ENCODE measurements around the gene GNG12.

Gene GNG12

GRCh38 chr1:67704351-67704750 is 128.9 kb downstream of the GNG12 start:
- DNase-seq (ENCODE audit: low spot score) = no peak

- DNase-seq (ENCODE audit: low spot score) = no peak
Observed at GRCh38 chr1:67701876-67702275, 131.4 kb downstream of the GNG12 start.

- DNase-seq (ENCODE audit: low spot score) = peak; percentile 73
Observed at GRCh38 chr1:67700692-67701410, 132.4 kb downstream of the GNG12 start.

- DNase-seq (ENCODE audit: low spot score) = no peak
Observed at GRCh38 chr1:67700220-67700619, 133.0 kb downstream of the GNG12 start.

DNA sequence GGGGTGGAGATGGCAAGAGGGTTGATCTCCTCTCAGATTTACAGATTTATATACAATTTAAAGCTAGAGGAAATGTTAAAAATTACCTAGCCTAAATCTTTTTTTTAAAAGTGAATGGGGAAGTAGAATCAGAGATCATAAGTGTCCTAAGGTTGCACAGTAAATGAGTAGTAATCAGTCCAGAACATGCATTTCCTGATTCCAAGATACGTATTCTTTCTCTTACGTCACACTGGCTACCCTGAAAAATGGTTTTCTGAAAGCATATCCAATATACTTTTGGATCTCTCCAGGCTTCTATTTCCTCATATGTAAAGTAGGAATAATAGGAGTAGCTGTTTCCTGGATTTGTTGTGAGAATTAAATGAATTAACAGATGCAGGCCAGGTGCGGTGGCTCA is 136.6 kb downstream of the GNG12 start:
- no peak for DNase-seq (ENCODE audit: low spot score)

DNA sequence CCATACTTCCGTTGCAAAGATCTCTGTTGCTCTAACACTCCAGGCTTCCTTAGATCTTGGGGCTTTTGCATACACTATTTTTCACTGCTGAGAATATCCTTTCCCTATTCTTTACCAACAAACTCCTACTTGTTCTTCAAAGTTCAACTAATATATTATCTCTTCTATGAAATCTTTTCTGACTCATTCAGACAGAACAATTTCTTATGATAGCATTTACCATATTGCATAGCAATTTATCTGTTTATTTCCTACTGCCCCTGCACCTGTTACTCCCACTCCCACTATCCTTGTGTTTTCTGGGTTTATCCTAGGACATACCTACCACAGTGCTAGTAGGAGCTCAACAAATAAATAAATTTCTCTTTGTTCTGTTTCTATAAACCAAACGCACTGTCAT is 137.3 kb downstream of the GNG12 start:
- no peak for DNase-seq (ENCODE audit: low spot score)

DNA sequence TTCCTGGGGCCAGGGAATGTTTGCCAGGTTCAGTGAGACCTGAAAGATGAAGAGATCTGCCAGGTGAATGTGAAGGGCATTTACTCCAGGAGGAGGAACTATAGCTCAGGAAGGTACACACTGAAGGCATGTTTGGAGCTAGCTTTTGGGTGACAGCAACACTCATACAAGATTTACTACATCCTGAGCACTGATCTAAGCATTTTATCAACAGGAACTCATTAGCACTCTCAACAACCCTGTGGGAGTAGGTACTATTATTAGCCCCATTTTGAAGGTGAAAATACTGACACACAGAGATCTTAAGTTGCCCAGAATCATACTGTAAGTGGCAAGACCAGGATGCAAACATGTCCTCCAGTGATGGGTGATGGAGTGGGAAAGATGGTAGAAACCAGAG is 141.6 kb downstream of the GNG12 start:
- no peak for DNase-seq (ENCODE audit: low spot score)

- DNase-seq (ENCODE audit: low spot score) = no peak
Observed at GRCh38 chr1:67690411-67690810, 142.9 kb downstream of the GNG12 start.

GRCh38 chr1:67690018-67690363 is 143.3 kb downstream of the GNG12 start:
- no peak for DNase-seq (ENCODE audit: low spot score)

GRCh38 chr1:67689267-67690017 is 143.8 kb downstream of the GNG12 start:
- DNase-seq (ENCODE audit: low spot score) = no peak

GRCh38 chr1:67688526-67689219 is 144.6 kb downstream of the GNG12 start:
- no peak for DNase-seq (ENCODE audit: low spot score)

GRCh38 chr1:67687649-67688048 is 145.6 kb downstream of the GNG12 start:
- DNase-seq (ENCODE audit: low spot score) = no peak

- no peak for DNase-seq (ENCODE audit: low spot score)
Observed at GRCh38 chr1:67687198-67687545, 146.1 kb downstream of the GNG12 start.

DNA sequence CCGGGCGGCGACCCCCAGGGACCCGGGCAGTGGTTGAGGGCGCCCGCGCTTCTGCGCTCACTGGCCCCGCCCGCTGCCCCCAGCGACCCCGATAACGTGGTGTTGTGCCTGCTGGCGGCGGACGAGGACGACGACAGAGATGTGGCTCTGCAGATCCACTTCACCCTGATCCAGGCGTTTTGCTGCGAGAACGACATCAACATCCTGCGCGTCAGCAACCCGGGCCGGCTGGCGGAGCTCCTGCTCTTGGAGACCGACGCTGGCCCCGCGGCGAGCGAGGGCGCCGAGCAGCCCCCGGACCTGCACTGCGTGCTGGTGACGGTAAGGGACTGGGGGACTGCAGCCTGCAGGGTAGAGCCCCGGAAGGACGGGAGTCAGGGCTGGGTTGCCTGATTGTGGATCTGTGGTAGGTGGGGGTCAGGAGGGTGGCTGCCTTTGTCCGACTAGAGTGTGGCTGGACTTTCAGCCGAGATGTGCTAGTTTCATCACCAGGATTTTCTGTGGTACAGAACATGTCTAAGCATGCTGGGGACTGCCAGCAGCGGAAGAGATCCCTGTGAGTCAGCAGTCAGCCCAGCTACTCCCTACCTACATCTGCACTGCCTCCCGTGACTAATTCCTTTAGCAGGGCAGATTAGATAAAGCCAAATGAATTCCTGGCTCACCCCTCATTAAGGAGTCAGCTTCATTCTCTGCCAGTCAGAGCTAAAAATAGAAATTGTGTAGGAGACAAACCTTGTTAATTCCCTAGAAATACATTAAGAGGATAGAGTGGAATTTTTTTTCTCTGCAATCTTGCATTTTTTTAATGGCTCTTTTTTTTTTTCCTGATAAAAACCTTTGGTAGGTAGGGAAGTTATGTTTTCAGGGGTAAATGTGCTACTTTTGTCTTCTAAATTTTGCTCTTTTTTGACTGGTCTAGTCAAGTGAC is 146.7 kb downstream of the GNG12 start:
- DNase-seq (ENCODE audit: low spot score) = peak; percentile 81

DNA sequence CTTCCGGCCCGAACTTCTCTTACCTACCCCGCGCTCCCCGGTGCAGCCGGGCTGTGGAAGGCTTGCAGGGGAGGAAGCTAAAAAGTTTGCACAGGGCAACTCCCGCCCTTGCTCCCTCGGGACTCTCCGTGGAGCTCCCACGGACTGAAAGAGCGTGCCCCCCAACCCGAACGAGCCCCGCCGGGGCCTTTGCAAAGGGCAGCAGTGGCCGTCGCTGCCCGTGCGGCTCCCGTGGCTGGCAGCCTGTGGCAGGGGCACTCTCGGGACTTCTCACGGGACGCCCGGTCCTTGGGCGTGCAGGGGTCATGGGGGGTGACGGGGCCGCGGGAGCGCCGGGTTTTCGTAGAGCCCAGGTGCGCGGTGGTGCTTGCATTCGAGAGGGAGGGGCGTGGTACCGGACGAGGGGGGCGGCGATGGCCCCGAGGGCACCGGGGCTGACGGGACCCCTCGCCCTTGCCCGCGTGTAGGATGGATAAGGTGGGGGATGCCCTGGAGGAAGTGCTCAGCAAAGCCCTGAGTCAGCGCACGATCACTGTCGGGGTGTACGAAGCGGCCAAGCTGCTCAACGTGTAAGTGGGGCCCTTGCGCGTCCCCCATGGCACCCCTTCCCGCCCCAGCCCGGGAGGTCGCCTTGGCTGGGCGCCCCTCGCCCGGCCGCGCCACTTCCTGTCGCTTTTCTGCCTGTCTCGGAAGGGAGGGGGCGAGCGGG is 147.6 kb downstream of the GNG12 start:
- DNase-seq (ENCODE audit: low spot score) = peak; percentile 74

GRCh38 chr1:67685067-67685557 is 148.2 kb downstream of the GNG12 start, which contains the start of gene GADD45A:
GADD45A (plus strand) TSS chr1:67685201; CDS start chr1:67685495, 294 bp downstream.
- no peak for DNase-seq (ENCODE audit: low spot score)

- DNase-seq (ENCODE audit: low spot score) = peak; percentile 99
Observed at GRCh38 chr1:67684526-67685066, 148.7 kb downstream of the GNG12 start.

DNA sequence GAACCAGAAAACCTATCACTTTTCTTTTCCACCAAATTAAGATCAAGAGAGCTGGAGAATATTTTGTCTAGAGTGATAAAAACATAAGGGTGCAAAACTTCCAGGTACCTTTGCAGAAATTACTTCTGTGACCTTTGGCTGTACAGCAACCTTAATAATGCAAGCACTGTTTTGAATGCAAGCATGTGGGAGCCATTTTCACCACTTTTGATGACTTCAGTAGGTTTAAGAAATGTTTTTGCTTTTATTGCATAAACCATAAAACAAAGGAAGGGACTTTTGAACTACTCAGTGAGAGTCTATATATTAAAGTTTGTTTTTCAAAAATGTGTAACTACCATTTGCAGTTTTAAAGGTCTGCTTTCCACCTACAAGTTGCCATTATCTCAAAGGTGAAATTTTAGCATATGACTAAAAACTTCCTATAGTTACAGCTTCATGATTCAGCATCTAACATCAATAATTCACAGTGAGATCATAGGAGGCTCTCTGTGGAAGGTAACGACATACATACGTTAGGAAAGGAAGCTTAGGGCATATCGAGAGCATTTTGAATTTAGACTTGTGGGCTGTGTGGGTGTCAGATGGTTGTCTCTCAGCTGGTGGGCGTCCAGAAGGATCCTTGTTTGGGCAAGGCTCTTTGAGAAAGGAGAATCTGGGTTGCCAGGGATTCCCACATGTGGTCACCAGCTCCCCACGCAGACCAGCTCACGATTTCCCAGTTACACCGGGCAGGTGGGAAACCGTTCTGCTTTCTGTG is 149.3 kb downstream of the GNG12 start:
- no peak for DNase-seq (ENCODE audit: low spot score)

GRCh38 chr1:67683316-67683715 is 150.0 kb downstream of the GNG12 start:
- DNase-seq (ENCODE audit: low spot score) = no peak

DNA sequence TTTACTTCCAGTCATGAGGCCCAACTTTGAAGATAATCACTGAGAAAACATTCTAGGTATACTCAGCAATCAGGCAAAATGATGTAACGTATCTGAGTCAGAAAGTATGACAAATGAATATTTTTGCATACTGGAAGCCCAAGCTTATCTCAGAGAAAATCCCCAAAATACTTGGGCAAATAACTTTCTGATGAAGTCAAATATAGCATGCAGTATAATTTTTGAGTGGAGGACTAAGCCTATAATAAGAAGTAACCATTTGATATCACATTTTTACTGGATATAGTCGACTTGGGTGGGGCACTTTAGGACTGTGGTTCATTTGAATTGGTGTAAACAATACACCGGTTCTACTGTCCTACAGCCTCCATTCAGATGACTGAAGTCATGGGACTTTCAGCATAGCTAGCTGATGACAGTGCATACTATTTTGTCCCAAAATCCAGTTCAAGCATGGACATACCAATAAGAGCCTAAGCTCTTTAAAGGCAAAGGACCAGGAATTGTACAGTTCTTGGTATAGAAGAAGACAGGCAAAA is 150.5 kb downstream of the GNG12 start:
- no peak for DNase-seq (ENCODE audit: low spot score)
